Ovary (tissue), 3 donors: Measurements from ENCODE around the gene BCL10.

Experiments
- POLR2A ChIP-seq: fragments of 450-650 bp; IDR thresholded peaks from one replicate; pipeline ENCODE4 v1.6.1; 2017; ENCODE audit warnings: antibody characterized with exemption, mild to moderate bottlenecking, moderate library complexity
- TF ChIP-seq, protein P1 (sequence below), 3 donors: fragments of 450-650 bp in 2 of 3; fragments of 200-600 bp in 1 of 3; IDR thresholded peaks; one replicate each; pipeline versions ENCODE4 v1.5.1 to v1.8.0; 2016 to 2022; ENCODE audit warnings: antibody characterized with exemption in 3 of 3, mild to moderate bottlenecking in 1 of 3
- donor health status: DM: no; HTN: no; CAD: no.

DNA sequence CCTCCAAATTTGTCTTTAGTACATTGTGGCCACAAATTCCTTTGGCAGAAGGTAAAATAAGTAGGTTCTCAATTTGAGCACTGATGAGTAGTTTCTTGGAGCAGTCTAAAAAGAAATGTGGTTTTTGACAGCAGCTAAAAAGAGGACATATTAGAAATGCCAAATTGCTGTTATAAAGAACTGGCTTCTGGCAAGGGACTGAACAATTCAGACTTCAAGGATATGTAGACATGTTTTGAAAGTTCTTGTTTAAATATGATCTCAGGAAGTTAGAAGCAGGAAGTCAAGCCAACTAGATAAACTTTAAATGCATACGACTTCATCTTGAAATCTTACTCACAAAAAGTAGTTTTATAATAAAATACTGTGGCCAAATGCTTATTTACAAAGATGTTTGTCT is 35.8 kb downstream of the BCL10 start:
- no peak for TF ChIP-seq POLR2A
- TF ChIP-seq, protein P1, sequence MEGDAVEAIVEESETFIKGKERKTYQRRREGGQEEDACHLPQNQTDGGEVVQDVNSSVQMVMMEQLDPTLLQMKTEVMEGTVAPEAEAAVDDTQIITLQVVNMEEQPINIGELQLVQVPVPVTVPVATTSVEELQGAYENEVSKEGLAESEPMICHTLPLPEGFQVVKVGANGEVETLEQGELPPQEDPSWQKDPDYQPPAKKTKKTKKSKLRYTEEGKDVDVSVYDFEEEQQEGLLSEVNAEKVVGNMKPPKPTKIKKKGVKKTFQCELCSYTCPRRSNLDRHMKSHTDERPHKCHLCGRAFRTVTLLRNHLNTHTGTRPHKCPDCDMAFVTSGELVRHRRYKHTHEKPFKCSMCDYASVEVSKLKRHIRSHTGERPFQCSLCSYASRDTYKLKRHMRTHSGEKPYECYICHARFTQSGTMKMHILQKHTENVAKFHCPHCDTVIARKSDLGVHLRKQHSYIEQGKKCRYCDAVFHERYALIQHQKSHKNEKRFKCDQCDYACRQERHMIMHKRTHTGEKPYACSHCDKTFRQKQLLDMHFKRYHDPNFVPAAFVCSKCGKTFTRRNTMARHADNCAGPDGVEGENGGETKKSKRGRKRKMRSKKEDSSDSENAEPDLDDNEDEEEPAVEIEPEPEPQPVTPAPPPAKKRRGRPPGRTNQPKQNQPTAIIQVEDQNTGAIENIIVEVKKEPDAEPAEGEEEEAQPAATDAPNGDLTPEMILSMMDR (IDR thresholded peaks at IDR 0.05): no peak
